Measurements from ENCODE around the gene OPCML.

OPCML gene

DNA sequence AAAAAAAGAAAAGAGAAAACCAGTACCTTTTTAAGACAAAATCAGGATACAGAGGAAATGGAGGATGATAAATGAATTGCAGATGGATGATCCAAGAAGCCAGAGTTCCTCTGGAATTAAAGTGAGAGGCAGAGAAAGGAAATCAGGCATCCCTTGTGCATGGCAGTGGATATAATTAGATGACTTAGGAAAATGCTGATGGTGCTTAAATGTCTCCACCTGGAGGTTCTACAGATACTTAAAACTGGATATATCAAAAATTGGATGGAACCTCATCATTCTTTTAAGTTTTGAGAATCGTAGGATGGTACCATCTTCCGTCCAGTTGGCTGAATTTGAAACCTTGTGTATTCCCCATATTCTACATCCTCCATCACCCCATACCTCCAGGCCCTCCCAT, 1121.9 kb downstream of the OPCML start:
- no peak overlapping the region for H3K9ac ChIP-seq (ENCODE audit: low read length)
- no peak overlapping the region for H3K4me2 ChIP-seq (ENCODE audit: low read length)
- TF ChIP-seq, protein P1, sequence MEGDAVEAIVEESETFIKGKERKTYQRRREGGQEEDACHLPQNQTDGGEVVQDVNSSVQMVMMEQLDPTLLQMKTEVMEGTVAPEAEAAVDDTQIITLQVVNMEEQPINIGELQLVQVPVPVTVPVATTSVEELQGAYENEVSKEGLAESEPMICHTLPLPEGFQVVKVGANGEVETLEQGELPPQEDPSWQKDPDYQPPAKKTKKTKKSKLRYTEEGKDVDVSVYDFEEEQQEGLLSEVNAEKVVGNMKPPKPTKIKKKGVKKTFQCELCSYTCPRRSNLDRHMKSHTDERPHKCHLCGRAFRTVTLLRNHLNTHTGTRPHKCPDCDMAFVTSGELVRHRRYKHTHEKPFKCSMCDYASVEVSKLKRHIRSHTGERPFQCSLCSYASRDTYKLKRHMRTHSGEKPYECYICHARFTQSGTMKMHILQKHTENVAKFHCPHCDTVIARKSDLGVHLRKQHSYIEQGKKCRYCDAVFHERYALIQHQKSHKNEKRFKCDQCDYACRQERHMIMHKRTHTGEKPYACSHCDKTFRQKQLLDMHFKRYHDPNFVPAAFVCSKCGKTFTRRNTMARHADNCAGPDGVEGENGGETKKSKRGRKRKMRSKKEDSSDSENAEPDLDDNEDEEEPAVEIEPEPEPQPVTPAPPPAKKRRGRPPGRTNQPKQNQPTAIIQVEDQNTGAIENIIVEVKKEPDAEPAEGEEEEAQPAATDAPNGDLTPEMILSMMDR (IDR thresholded peaks at IDR 0.05; ENCODE audit: low read length), result no peak
- no peak for TF ChIP-seq EZH2 (IDR thresholded peaks at IDR 0.05; ENCODE audit: borderline replicate concordance, low read length)
- H4K20me1 ChIP-seq (ENCODE audit: insufficient read depth, low read length), result no peaks in the 10 kb centered on the region
- no peaks in the 10 kb centered on the region for H3K36me3 ChIP-seq (ENCODE audit: insufficient read depth, low read length)
- H3F3A ChIP-seq (ENCODE audit: insufficient read depth, low read length), result no peaks in the 10 kb centered on the region
- no peaks in the 10 kb centered on the region for H3K79me2 ChIP-seq (ENCODE audit: insufficient read depth, low read length)
- H2AFZ ChIP-seq (ENCODE audit: low read length), result no peak overlapping the region
- no peaks in the 10 kb centered on the region for H3K4me1 ChIP-seq (ENCODE audit: insufficient read depth, low read length, severe bottlenecking)
- no peaks in the 10 kb centered on the region for H3K9me3 ChIP-seq (ENCODE audit: low read length)
- no peaks in the 10 kb centered on the region for H3K9me2 ChIP-seq (ENCODE audit: low read depth, low read length)
- H3K27me3 ChIP-seq (ENCODE audit: insufficient read depth, low read length), result no peaks in the 10 kb centered on the region
- H3K27ac ChIP-seq (ENCODE audit: low read depth, low read length, poor library complexity, severe bottlenecking), result no peak overlapping the region
- H3K4me3 ChIP-seq (ENCODE audit: low read depth, low read length, poor library complexity, severe bottlenecking), result no peak overlapping the region

DNA sequence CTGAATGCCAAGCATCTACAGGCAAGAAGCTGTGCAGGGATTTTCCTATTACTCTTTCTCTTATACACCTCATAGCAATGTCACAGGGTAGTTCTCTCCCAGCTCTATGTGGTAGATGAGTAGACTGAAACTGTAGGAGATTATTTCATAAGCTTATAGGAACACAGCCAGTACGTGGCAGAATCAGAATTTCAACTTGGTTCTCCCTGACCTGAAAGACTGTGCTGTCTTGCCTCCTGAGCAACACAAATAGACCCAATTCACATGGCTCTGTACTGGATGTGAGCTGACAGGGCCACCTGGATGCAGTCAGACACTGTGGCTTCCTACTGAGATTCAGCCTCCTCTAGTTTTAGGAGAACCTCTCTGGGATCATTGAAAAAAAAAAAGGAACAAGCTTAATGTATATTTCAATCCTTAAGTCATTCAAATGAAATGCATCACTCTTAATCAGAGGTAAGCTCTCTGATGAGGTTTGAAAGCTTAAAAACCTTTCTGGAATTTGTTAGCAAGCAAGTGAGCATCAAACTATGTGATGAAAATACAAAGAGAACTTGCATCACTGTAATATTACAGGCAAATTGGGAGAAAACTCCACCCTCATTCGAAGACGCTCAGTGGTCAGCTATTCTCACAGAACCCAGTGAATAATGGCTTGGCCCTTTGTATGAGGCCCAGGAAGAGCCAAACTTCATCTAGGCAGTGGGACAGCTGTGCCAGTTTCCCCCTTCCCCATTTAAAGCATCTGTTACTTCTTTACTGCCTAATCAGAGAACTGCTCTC, 1122.5 kb downstream of the OPCML start:
- no peak overlapping the region for H2AFZ ChIP-seq (ENCODE audit: low read length)
- no peaks in the 10 kb centered on the region for H3K9me3 ChIP-seq (ENCODE audit: low read length)
- no peak overlapping the region for H3K4me3 ChIP-seq (ENCODE audit: low read depth, low read length, poor library complexity, severe bottlenecking)
- no peaks in the 10 kb centered on the region for H3K27me3 ChIP-seq (ENCODE audit: insufficient read depth, low read length)
- TF ChIP-seq, protein P1 (IDR thresholded peaks at IDR 0.05; ENCODE audit: low read length), result no peak
- TF ChIP-seq EZH2 (IDR thresholded peaks at IDR 0.05; ENCODE audit: borderline replicate concordance, low read length), result no peak
- H4K20me1 ChIP-seq (ENCODE audit: insufficient read depth, low read length), result no peaks in the 10 kb centered on the region
- H3K27ac ChIP-seq (ENCODE audit: low read depth, low read length, poor library complexity, severe bottlenecking), result no peak overlapping the region
- no peaks in the 10 kb centered on the region for H3K4me1 ChIP-seq (ENCODE audit: insufficient read depth, low read length, severe bottlenecking)
- no peaks in the 10 kb centered on the region for H3K79me2 ChIP-seq (ENCODE audit: insufficient read depth, low read length)
- no peaks in the 10 kb centered on the region for H3K36me3 ChIP-seq (ENCODE audit: insufficient read depth, low read length)
- H3F3A ChIP-seq (ENCODE audit: insufficient read depth, low read length), result no peaks in the 10 kb centered on the region
- no peak overlapping the region for H3K9ac ChIP-seq (ENCODE audit: low read length)
- no peaks in the 10 kb centered on the region for H3K9me2 ChIP-seq (ENCODE audit: low read depth, low read length)
- H3K4me2 ChIP-seq (ENCODE audit: low read length), result no peak overlapping the region

DNA sequence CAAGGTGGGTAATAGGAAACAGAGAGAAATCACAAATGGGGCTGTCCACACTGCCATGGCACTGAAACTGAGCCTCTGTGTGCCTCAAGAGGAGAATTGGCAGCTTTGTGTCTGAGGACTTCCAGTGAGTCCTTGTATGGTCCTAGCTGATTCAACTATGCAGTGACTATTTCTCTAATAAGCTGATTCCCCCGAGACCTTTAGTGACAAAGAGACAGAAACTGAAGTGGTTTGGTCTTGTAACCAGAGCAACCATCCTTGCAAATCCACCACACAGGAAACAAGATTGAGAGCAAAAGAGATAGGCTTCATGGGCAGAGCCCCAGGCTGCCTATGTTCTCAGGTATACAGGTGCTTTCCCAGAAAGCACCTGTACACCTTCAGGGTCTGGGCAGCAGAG, 1123.4 kb downstream of the OPCML start:
- H3K9me3 ChIP-seq (ENCODE audit: low read length), result no peaks in the 10 kb centered on the region
- no peaks in the 10 kb centered on the region for H3F3A ChIP-seq (ENCODE audit: insufficient read depth, low read length)
- H3K9me2 ChIP-seq (ENCODE audit: low read depth, low read length), result no peaks in the 10 kb centered on the region
- H3K4me1 ChIP-seq (ENCODE audit: insufficient read depth, low read length, severe bottlenecking), result no peaks in the 10 kb centered on the region
- no peak overlapping the region for H3K4me3 ChIP-seq (ENCODE audit: low read depth, low read length, poor library complexity, severe bottlenecking)
- H3K27me3 ChIP-seq (ENCODE audit: insufficient read depth, low read length), result no peaks in the 10 kb centered on the region
- TF ChIP-seq, protein P1 (IDR thresholded peaks at IDR 0.05; ENCODE audit: low read length), result no peak
- TF ChIP-seq EZH2 (IDR thresholded peaks at IDR 0.05; ENCODE audit: borderline replicate concordance, low read length), result no peak
- no peak overlapping the region for H3K4me2 ChIP-seq (ENCODE audit: low read length)
- no peak overlapping the region for H3K27ac ChIP-seq (ENCODE audit: low read depth, low read length, poor library complexity, severe bottlenecking)
- no peak overlapping the region for H2AFZ ChIP-seq (ENCODE audit: low read length)
- H3K9ac ChIP-seq (ENCODE audit: low read length), result no peak overlapping the region
- H4K20me1 ChIP-seq (ENCODE audit: insufficient read depth, low read length), result no peaks in the 10 kb centered on the region
- H3K79me2 ChIP-seq (ENCODE audit: insufficient read depth, low read length), result no peaks in the 10 kb centered on the region
- H3K36me3 ChIP-seq (ENCODE audit: insufficient read depth, low read length), result no peaks in the 10 kb centered on the region

All from OCI-LY1 (cell line).